NB4 (cell line): Measurements from ENCODE around the gene B3GAT3.

ENCODE experiments used
- DNase-seq: peaks from one replicate; pipeline ENCODE4 v3.0.0; 2010; ENCODE audit warnings: low read depth
- H3K4me3 ChIP-seq: one replicate; pipeline ENCODE4 v1.5.1; 2011; ENCODE audit warnings: mild to moderate bottlenecking, low read depth, low read length, moderate library complexity
- CTCF ChIP-seq: IDR thresholded peaks from one replicate; pipeline ENCODE4 v1.5.1; 2012; ENCODE audit warnings: low read depth, low read length
- MAX ChIP-seq: IDR thresholded peaks from 2 replicates; pipeline ENCODE4 v1.6.1; 2011; ENCODE audit warnings: low read depth, low read length
- MYC ChIP-seq: IDR thresholded peaks from 2 replicates; pipeline ENCODE4 v1.6.1; 2011; ENCODE audit warnings: low read depth, low read length
- POLR2A ChIP-seq: IDR thresholded peaks from 2 replicates; pipeline ENCODE4 v1.6.1; 2011; ENCODE audit warnings: mild to moderate bottlenecking; ENCODE audit not compliant: insufficient read length; ENCODE audit errors: extremely low read depth

B3GAT3 gene

GRCh38 chr11:62579252-62579651, 42.5 kb downstream of the B3GAT3 start:
- H3K4me3 ChIP-seq, result no peak overlapping the region
- no peak for DNase-seq
- TF ChIP-seq POLR2A, result no peak
- no peak for TF ChIP-seq MYC
- no peak for TF ChIP-seq CTCF
- TF ChIP-seq MAX, result no peak

- TF ChIP-seq MAX (no peak), POLR2A (no peak), MYC (no peak), CTCF (no peak)
- no peak for DNase-seq
- H3K4me3 ChIP-seq, result no peak overlapping the region
Measured at GRCh38 chr11:62578541-62578940, 43.2 kb downstream of the B3GAT3 start.

GRCh38 chr11:62577046-62577714, 44.6 kb downstream of the B3GAT3 start:
- DNase-seq, result no peak
- no peak for TF ChIP-seq MYC
- no peak for TF ChIP-seq MAX
- TF ChIP-seq CTCF, result no peak
- no peak for TF ChIP-seq POLR2A
- no peak overlapping the region for H3K4me3 ChIP-seq

- H3K4me3 ChIP-seq, result no peak overlapping the region
- no peak for DNase-seq
- TF ChIP-seq MYC (no peak), POLR2A (no peak), CTCF (no peak), MAX (no peak)
Measured at GRCh38 chr11:62575837-62576236, 45.9 kb downstream of the B3GAT3 start.

- DNase-seq, result no peak
- TF ChIP-seq MYC, result no peak
- TF ChIP-seq POLR2A, result no peak
- no peak for TF ChIP-seq CTCF
- TF ChIP-seq MAX, result no peak
- peak overlapping the region; percentile 84 for H3K4me3 ChIP-seq
Measured at GRCh38 chr11:62575156-62575555, 46.6 kb downstream of the B3GAT3 start.
